ENCODE measurements around the gene FASN. TPM values are rescaled to one million over a fixed set of nuclear protein-coding genes. Genes with fewer than 3 reads are reported as not detected.

FASN gene
- total and polyA plus RNA-seq, 2 of the 13 experiments (the other 11 are each of a cell fraction or from before 2014, with no cell fraction given), result 51.7 to 101 TPM

GRCh38 chr17:82076785-82077591 lies 21.0 kb downstream of the FASN start (continued):
- TF ChIP-seq HNF4G (IDR thresholded peaks at IDR 0.05; ENCODE audit: borderline replicate concordance, low read depth, low read length) (no peak), HNF4G (CRISPR knock-in tag; IDR thresholded peaks at IDR 0.05; ENCODE audit: borderline replicate concordance, low read depth) (no peak), ZBTB43 (CRISPR knock-in tag; conservative IDR thresholded peaks at IDR 0.05) (no peak), THAP9 (CRISPR knock-in tag; IDR thresholded peaks at IDR 0.05; ENCODE audit: borderline replicate concordance) (peak; percentile 2; the same call in 1 of the 2 replicates), MYNN (CRISPR knock-in tag; IDR thresholded peaks at IDR 0.05; ENCODE audit: low read depth) (no peak), ZNF17 (CRISPR knock-in tag; IDR thresholded peaks at IDR 0.05) (no peak), IRF1 (CRISPR knock-in tag; IDR thresholded peaks at IDR 0.05; ENCODE audit: low read depth) (no peak), NCOR1 (IDR thresholded peaks at IDR 0.05; ENCODE audit: borderline replicate concordance, low read length) (no peak), ELF1 (CRISPR knock-in tag; IDR thresholded peaks at IDR 0.05) (no peak), ATF1 (CRISPR knock-in tag; IDR thresholded peaks at IDR 0.05) (no peak), LCORL (IDR thresholded peaks at IDR 0.05) (no peak), LCORL (CRISPR knock-in tag; IDR thresholded peaks at IDR 0.05) (no peak), SALL1 (CRISPR knock-in tag; IDR thresholded peaks at IDR 0.05) (peak; percentile 34; the same call in 1 of the 2 replicates), GATA4 (IDR thresholded peaks at IDR 0.05; ENCODE audit: borderline replicate concordance, low read depth) (no peak), ZBTB14 (CRISPR knock-in tag; IDR thresholded peaks at IDR 0.05) (no peak), MXD4 (CRISPR knock-in tag; IDR thresholded peaks at IDR 0.05) (no peak), ATM (IDR thresholded peaks at IDR 0.05; ENCODE audit: borderline replicate concordance) (no peak), HCFC1 (IDR thresholded peaks at IDR 0.05; ENCODE audit: low read depth, low read length) (no peak), ZNF740 (CRISPR knock-in tag; IDR thresholded peaks at IDR 0.05) (peak; percentile 64; the same call in 1 of the 2 replicates), SNAI1 (CRISPR knock-in tag; IDR thresholded peaks at IDR 0.05; ENCODE audit: borderline replicate concordance) (no peak), YY1 (IDR thresholded peaks at IDR 0.05; ENCODE audit: insufficient read depth, insufficient replicate concordance, low read depth, low read length) (no peak), ZNF597 (CRISPR knock-in tag; IDR thresholded peaks at IDR 0.05) (no peak), MED8 (CRISPR knock-in tag; IDR thresholded peaks at IDR 0.05; ENCODE audit: insufficient replicate concordance) (peak; percentile 29)

Measured in HepG2 (cell line).